Transverse colon (tissue), 4 donors: ENCODE measurements around the gene TBC1D16. TPM values are rescaled to one million over a fixed set of nuclear protein-coding genes. Genes with fewer than 3 reads are reported as not detected.

Source experiments
- DNase-seq: peaks from one replicate; pipeline ENCODE4 v3.0.0-alpha.2; 2019
- H3K27ac ChIP-seq, 4 donors: fragments of 200-600 bp; sonication (generic); 2 replicates each; pipeline ENCODE4 v1.5.1; 2016 to 2018; ENCODE audit warnings: inconsistent platforms in 4 of 4
- H3K27me3 ChIP-seq: fragments of 200-600 bp; sonication (generic); 2 replicates; pipeline ENCODE4 v1.5.1; 2017; ENCODE audit warnings: inconsistent platforms
- H3K36me3 ChIP-seq, 4 donors: fragments of 200-600 bp; sonication (generic); 2 replicates each; pipeline ENCODE4 v1.5.1; 2017 to 2019; ENCODE audit warnings: inconsistent platforms in 4 of 4
- H3K4me1 ChIP-seq, 4 donors: fragments of 200-600 bp; sonication (generic); 2 replicates each; pipeline ENCODE4 v1.5.1; 2017 to 2020; ENCODE audit warnings: inconsistent platforms in 4 of 4
- H3K4me3 ChIP-seq, 4 donors: fragments of 200-600 bp; sonication (generic); 1 replicate in 1 of 4; 2 replicates in 3 of 4; pipeline versions ENCODE4 v1.5.1 to v1.6.1; 2017 to 2019; ENCODE audit warnings: inconsistent platforms in 4 of 4
- H3K9me3 ChIP-seq, 2 donors: fragments of 200-600 bp; sonication (generic); 2 replicates each; pipeline ENCODE4 v1.5.1; 2017 to 2019; ENCODE audit warnings: inconsistent platforms in 2 of 2
- EP300 ChIP-seq: sonication (generic); formaldehyde crosslinking; IDR thresholded peaks from one replicate; pipeline ENCODE4 v1.6.1; 2017; ENCODE audit warnings: antibody characterized with exemption, low read depth
- POLR2A ChIP-seq: fragments of 450-650 bp; IDR thresholded peaks from one replicate; pipeline ENCODE4 v1.6.1; 2016; ENCODE audit warnings: antibody characterized with exemption, mild to moderate bottlenecking, moderate library complexity
- POLR2AphosphoS5 ChIP-seq, 3 donors: sonication (generic); formaldehyde crosslinking; IDR thresholded peaks; one replicate each; pipeline ENCODE4 v1.6.1; 2016; ENCODE audit warnings: antibody characterized with exemption in 3 of 3
- WGBS, 2 donors: methylation state at CpG; one replicate each; pipeline ENCODE4 v1.1.5; 2018; ENCODE audit warnings: low coverage in 1 of 2; 5-methylcytosine and 5-hydroxymethylcytosine counted together
- in situ Hi-C, 4 donors: fragments of 200-750 bp; cut with MboI; loops; one replicate each; pipeline versions ENCODE4 v1.15.0 to v1.15.1; 2017; ENCODE audit warnings: low sequenced_read_pairs in 3 of 4, low pct_ligation_motif_present in 1 of 4, low pct_unique_long_range_greater_than_20kb in 1 of 4
- intact Hi-C: fragments of 100-400 bp; cut with DNase I; formaldehyde crosslinking; loops from one replicate; pipeline ENCODE4 v1.15.1; 2023; ENCODE audit warnings: low total_unique reads
- total RNA-seq, 4 donors: library from RNA; depleted of rRNA; stranded (reverse); fragments of >200 nt; gene quantifications; one replicate each; pipeline ENCODE4 v1.1.0, GENCODE V29; 2016
- TF ChIP-seq, protein P1 (sequence below), 5 experiments: fragments of 200-600 bp in 3 of 5; fragments of 450-650 bp in 2 of 5; sonication (generic) in 3 of 5; IDR thresholded peaks; 1 replicate in 2 of 5; 2 replicates in 3 of 5; pipeline ENCODE4 v1.5.1; 2016 to 2017; ENCODE audit warnings: antibody characterized with exemption in 5 of 5, inconsistent platforms in 3 of 5, mild to moderate bottlenecking in 2 of 5, moderate library complexity in 1 of 5

The TBC1D16 gene
- total RNA-seq, 4 donors from 2014 or later: 12.3 to 22.4 (median 18.1) TPM

DNA sequence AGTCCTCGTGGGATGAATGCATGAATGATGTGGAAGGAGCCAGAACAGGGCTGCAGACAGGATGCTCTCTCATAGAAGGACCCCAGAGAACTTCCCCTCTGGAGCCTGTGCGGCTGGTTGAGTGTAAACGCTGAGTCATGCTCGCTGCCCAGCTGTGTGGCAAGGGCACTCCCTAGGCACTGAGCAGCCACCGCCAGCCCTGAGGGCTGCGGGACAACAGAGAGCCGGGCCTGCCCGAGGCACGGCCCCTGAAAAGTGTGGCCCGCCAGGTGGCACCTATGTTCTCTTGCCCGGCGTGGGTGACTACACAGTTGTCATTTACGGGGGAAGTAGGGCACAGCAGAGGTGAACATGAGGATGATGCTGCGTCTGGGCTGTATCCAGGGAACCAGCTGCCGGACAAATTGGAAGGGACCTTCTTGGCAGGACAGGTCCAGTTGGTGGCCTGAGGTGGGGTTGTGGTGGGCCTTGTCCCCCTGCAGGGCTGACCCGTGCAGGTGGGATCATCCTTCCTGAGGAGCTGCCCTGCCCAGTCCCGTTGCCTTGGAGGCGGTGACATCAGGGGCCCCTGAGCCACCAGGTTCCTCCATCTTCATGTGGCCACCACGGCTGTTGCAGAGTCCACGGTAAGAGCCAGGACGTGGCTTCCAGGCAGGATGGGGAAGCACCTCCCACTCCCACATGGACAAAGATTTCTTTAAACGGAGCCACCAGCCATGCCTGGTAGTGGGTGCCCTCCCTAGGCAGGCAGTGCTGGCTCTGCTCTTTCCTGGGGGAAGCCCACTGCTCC lies 101.6 kb downstream of the TBC1D16 start:
- DNase-seq: peak; percentile 73
- peaks cover 11 to 42% (median 37%) of the 10 kb centered on the region in 4 donors for H3K4me1 ChIP-seq
- H3K4me3 ChIP-seq: no peak overlapping the region
- in situ Hi-C loops: no loop called here
- no peaks in the 10 kb centered on the region for H3K9me3 ChIP-seq
- WGBS, 2 donors: 38 to 51% methylated on average over 6 to 19 of the region's 22 CpGs
- TF ChIP-seq, protein P1, sequence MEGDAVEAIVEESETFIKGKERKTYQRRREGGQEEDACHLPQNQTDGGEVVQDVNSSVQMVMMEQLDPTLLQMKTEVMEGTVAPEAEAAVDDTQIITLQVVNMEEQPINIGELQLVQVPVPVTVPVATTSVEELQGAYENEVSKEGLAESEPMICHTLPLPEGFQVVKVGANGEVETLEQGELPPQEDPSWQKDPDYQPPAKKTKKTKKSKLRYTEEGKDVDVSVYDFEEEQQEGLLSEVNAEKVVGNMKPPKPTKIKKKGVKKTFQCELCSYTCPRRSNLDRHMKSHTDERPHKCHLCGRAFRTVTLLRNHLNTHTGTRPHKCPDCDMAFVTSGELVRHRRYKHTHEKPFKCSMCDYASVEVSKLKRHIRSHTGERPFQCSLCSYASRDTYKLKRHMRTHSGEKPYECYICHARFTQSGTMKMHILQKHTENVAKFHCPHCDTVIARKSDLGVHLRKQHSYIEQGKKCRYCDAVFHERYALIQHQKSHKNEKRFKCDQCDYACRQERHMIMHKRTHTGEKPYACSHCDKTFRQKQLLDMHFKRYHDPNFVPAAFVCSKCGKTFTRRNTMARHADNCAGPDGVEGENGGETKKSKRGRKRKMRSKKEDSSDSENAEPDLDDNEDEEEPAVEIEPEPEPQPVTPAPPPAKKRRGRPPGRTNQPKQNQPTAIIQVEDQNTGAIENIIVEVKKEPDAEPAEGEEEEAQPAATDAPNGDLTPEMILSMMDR (IDR thresholded peaks at IDR 0.05): no peak
- TF ChIP-seq POLR2A: no peak
- intact Hi-C loops: no loop called here
- H3K27me3 ChIP-seq: peaks cover 39% of the 10 kb centered on the region
- peak overlapping the region in 1 of 4 donors; percentile 2 for H3K27ac ChIP-seq
- H3K36me3 ChIP-seq: no peaks in the 10 kb centered on the region

DNA sequence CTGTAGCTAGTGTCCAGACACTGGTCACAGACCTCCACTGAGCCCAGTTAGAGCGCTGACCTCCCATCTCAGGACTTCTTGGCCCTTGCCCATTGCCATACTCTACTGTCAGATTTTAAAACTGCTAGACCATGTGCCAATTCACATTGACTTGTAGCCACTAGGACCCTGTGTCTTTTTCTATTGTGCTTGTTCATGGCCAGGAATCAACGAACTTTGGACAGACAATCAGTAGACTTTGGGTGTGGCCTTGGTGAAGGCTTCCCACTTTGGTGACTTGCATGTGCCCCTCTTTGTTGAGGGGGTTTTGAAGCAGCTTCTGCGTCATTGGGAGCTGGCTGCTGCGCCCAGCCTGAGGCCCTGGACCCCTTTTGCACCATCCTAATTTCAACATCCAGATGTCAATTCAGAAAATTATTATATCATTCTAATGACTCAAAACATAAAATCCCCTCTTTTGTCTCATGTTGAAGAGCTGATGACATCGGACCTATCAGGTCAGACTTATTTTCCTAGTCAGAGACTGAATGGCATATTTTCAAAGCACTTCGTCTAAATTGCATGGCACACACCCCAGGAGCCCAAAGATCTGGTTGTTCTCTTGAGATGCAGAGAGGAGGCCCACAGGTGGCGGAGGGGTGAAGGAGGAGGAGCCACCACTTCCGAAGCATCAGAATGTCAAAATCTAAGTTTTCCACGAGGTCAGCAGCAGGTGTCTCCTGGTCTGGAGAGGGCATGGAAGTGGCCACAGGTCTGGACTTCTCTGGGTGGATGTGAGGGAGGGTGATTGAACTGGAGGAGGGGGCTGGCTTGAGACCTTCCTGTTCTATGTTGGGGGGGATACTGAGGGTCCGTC lies 103.0 kb downstream of the TBC1D16 start:
- DNase-seq: no peak
- TF ChIP-seq EP300: no peak
- TF ChIP-seq, protein P1 (IDR thresholded peaks at IDR 0.05): no peak
- no peak for TF ChIP-seq POLR2AphosphoS5 (IDR thresholded peaks at IDR 0.05)
- no peak for TF ChIP-seq POLR2A
- Histone ChIP-seq H3K36me3 (no peaks in the 10 kb centered on the region), H3K27me3 (peaks cover 52% of the 10 kb centered on the region), H3K27ac (peak overlapping the region in 1 of 4 donors; percentile 18), H3K9me3 (no peaks in the 10 kb centered on the region), H3K4me3 (no peak overlapping the region), H3K4me1 (peaks cover 11 to 42% (median 37%) of the 10 kb centered on the region in 4 donors)
- intact Hi-C loops: no loop called here
- 49 to 58% methylated on average over 8 to 10 of the region's 10 CpGs for WGBS, 2 donors
- in situ Hi-C loops: no loop called here

DNA sequence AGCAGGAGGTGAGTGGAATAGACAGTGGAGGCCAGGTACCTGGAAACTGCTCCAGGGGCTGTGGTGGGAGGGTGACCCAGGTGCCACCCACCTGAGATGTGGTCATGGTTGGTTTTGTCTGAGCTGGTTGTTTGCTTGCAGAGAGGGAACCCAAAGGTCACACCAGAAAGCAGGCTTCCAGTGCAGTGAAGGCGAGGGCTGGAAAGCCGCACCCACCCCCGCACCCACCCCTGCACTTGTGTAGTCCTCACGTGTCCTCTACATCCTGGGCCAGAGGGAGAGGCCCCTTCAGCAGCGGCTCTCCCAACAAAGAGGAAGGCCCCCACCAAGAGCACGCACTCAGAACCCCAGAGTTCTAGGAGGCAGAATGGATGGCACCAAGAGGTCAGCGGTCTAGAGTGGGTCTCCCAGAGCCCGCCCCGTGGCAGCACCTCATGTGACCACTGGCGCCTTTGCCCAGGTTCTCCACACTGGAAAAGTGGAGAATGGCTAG lies 103.8 kb downstream of the TBC1D16 start:
- peaks cover 11 to 46% (median 39%) of the 10 kb centered on the region in 4 donors for H3K4me1 ChIP-seq
- in situ Hi-C loops (no loop called here), intact Hi-C loops (no loop called here)
- H3K27ac ChIP-seq: peak overlapping the region in 1 of 4 donors; percentile 18
- H3K36me3 ChIP-seq: no peaks in the 10 kb centered on the region
- H3K4me3 ChIP-seq: no peak overlapping the region
- no peak for TF ChIP-seq EP300
- TF ChIP-seq, protein P1 (IDR thresholded peaks at IDR 0.05): no peak
- TF ChIP-seq POLR2AphosphoS5 (IDR thresholded peaks at IDR 0.05): no peak
- no peak for TF ChIP-seq POLR2A
- DNase-seq: peak; percentile 70
- WGBS, 2 donors: 70 to 100% methylated on average over 1 to 10 of the region's 10 CpGs
- H3K9me3 ChIP-seq: no peaks in the 10 kb centered on the region
- peaks cover 56% of the 10 kb centered on the region for H3K27me3 ChIP-seq
